HuH-7 (cell line): ENCODE results near the gene IFI30.
A peak's percentile ranks its signal among the peaks of the same experiment; 100 is the strongest.

ENCODE experiments used
- DNase-seq: peaks from one replicate; pipeline ENCODE4 v3.0.0; 2011; ENCODE audit warnings: low spot score

The IFI30 gene

GRCh38 chr19:18173572-18174288 lies at the start of gene IFI30:
Gene IFI30 (plus strand): TSS chr19:18173813. CDS start chr19:18173842, 29 bp downstream.
- peak; percentile 87 for DNase-seq

GRCh38 chr19:18123819-18124218 lies 49.8 kb upstream of the IFI30 start:
- no peak for DNase-seq

GRCh38 chr19:18126097-18126496 lies 47.5 kb upstream of the IFI30 start:
- DNase-seq = no peak

- DNase-seq = no peak
Observed at GRCh38 chr19:18128044-18128443, 45.6 kb upstream of the IFI30 start.

- DNase-seq = no peak
Observed at GRCh38 chr19:18128805-18129204, 44.8 kb upstream of the IFI30 start.

- no peak for DNase-seq
Observed at GRCh38 chr19:18130523-18131242, 42.9 kb upstream of the IFI30 start.

GRCh38 chr19:18131841-18132596 lies 41.6 kb upstream of the IFI30 start:
- no peak for DNase-seq

- peak; percentile 99 for DNase-seq
Observed at GRCh38 chr19:18135712-18136584, 37.7 kb upstream of the IFI30 start.

GRCh38 chr19:18137242-18137641 lies 36.4 kb upstream of the IFI30 start:
- DNase-seq = no peak

- no peak for DNase-seq
Observed at GRCh38 chr19:18137657-18138339, 35.8 kb upstream of the IFI30 start.

- no peak for DNase-seq
Observed at GRCh38 chr19:18140473-18140872, 33.1 kb upstream of the IFI30 start.

GRCh38 chr19:18141031-18141430 lies 32.6 kb upstream of the IFI30 start:
- no peak for DNase-seq

GRCh38 chr19:18143902-18144301 lies 29.7 kb upstream of the IFI30 start:
- no peak for DNase-seq

GRCh38 chr19:18144361-18144760 lies 29.3 kb upstream of the IFI30 start:
- no peak for DNase-seq

GRCh38 chr19:18144906-18145305 lies 28.7 kb upstream of the IFI30 start:
- DNase-seq = no peak

- DNase-seq = no peak
Observed at GRCh38 chr19:18145391-18145999, 28.1 kb upstream of the IFI30 start.

- DNase-seq = no peak
Observed at GRCh38 chr19:18147396-18147795, 26.2 kb upstream of the IFI30 start.

GRCh38 chr19:18149596-18149975 lies 24.0 kb upstream of the IFI30 start:
- DNase-seq = no peak

- DNase-seq = no peak
Observed at GRCh38 chr19:18150776-18151624, 22.6 kb upstream of the IFI30 start.

GRCh38 chr19:18152442-18152816 lies 21.2 kb upstream of the IFI30 start:
- peak; percentile 97 for DNase-seq
